OCI-LY1 (cell line): ENCODE measurements around the gene GATC.

Source experiments
- H2AFZ ChIP-seq: fragments of 200-600 bp; sonication (generic), shearing (Covaris generic); 2 replicates; pipeline ENCODE4 v1.6.0; 2014; ENCODE audit warnings: antibody characterized with exemption, mild to moderate bottlenecking, low read length
- H3F3A ChIP-seq: fragments of 200-600 bp; sonication (generic), shearing (Covaris generic); 2 replicates; pipeline ENCODE4 v1.6.0; 2014; ENCODE audit warnings: mild to moderate bottlenecking, antibody characterized with exemption, low read length, moderate library complexity; ENCODE audit not compliant: insufficient read depth
- H3K27ac ChIP-seq: fragments of 200-600 bp; sonication (generic); 2 replicates; pipeline ENCODE4 v1.5.1; 2014; ENCODE audit warnings: low read length, mixed run types, mild to moderate bottlenecking, low read depth; ENCODE audit not compliant: poor library complexity, severe bottlenecking
- H3K27me3 ChIP-seq: fragments of 200-600 bp; sonication (generic); 2 replicates; pipeline ENCODE4 v1.6.0; 2014; ENCODE audit warnings: antibody characterized with exemption, mild to moderate bottlenecking, low read length, moderate library complexity; ENCODE audit not compliant: insufficient read depth
- H3K36me3 ChIP-seq: fragments of 200-600 bp; sonication (generic); 2 replicates; pipeline ENCODE4 v1.6.1; 2014; ENCODE audit warnings: mild to moderate bottlenecking, antibody characterized with exemption, low read length, moderate library complexity, mixed read lengths; ENCODE audit not compliant: insufficient read depth
- H3K4me1 ChIP-seq: fragments of 200-600 bp; sonication (generic); 2 replicates; pipeline ENCODE4 v1.5.1; 2014; ENCODE audit warnings: mild to moderate bottlenecking, low read length, moderate library complexity; ENCODE audit not compliant: insufficient read depth, severe bottlenecking
- H3K4me2 ChIP-seq: fragments of 200-600 bp; sonication (generic), shearing (Covaris generic); 2 replicates; pipeline ENCODE4 v1.6.1; 2014; ENCODE audit warnings: low read length
- H3K4me3 ChIP-seq: fragments of 200-600 bp; sonication (generic); 2 replicates; pipeline ENCODE4 v1.5.1; 2014; ENCODE audit warnings: low read length, low read depth, mild to moderate bottlenecking, mixed read lengths; ENCODE audit not compliant: poor library complexity, severe bottlenecking
- H3K79me2 ChIP-seq: fragments of 200-600 bp; shearing (Covaris generic); 2 replicates; pipeline ENCODE4 v1.6.1; 2016; ENCODE audit warnings: mixed run types, low read length, mixed read lengths; ENCODE audit not compliant: insufficient read depth
- H3K9ac ChIP-seq: fragments of 200-600 bp; sonication (generic), shearing (Covaris generic); 2 replicates; pipeline ENCODE4 v1.6.1; 2014; ENCODE audit warnings: mild to moderate bottlenecking, low read length, mixed read lengths
- H3K9me2 ChIP-seq: fragments of 200-600 bp; sonication (generic), shearing (Covaris generic); 2 replicates; pipeline ENCODE4 v1.6.1; 2014; ENCODE audit warnings: low read depth, mild to moderate bottlenecking, low read length, mixed read lengths
- H3K9me3 ChIP-seq: fragments of 200-600 bp; shearing (Covaris generic); 2 replicates; pipeline ENCODE4 v1.6.1; 2014; ENCODE audit warnings: low read length, mixed read lengths
- H4K20me1 ChIP-seq: fragments of 200-600 bp; sonication (generic), shearing (Covaris generic); 2 replicates; pipeline ENCODE4 v1.6.0; 2016; ENCODE audit warnings: mild to moderate bottlenecking, low read length; ENCODE audit not compliant: insufficient read depth
- EZH2 ChIP-seq: fragments of 200-600 bp; sonication (generic), shearing (Covaris generic); IDR thresholded peaks from 2 replicates; pipeline ENCODE4 v1.8.0; 2017; ENCODE audit warnings: borderline replicate concordance, mixed run types, mild to moderate bottlenecking, antibody characterized with exemption, low read length, moderate library complexity, mixed read lengths
- TF ChIP-seq, protein P1 (sequence below): fragments of 200-600 bp; sonication (generic), shearing (Covaris generic); IDR thresholded peaks from 2 replicates; pipeline ENCODE4 v1.5.1; 2017; ENCODE audit warnings: mild to moderate bottlenecking, antibody characterized with exemption, low read length, moderate library complexity, mixed read lengths

Gene GATC, protein sequence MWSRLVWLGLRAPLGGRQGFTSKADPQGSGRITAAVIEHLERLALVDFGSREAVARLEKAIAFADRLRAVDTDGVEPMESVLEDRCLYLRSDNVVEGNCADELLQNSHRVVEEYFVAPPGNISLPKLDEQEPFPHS

DNA sequence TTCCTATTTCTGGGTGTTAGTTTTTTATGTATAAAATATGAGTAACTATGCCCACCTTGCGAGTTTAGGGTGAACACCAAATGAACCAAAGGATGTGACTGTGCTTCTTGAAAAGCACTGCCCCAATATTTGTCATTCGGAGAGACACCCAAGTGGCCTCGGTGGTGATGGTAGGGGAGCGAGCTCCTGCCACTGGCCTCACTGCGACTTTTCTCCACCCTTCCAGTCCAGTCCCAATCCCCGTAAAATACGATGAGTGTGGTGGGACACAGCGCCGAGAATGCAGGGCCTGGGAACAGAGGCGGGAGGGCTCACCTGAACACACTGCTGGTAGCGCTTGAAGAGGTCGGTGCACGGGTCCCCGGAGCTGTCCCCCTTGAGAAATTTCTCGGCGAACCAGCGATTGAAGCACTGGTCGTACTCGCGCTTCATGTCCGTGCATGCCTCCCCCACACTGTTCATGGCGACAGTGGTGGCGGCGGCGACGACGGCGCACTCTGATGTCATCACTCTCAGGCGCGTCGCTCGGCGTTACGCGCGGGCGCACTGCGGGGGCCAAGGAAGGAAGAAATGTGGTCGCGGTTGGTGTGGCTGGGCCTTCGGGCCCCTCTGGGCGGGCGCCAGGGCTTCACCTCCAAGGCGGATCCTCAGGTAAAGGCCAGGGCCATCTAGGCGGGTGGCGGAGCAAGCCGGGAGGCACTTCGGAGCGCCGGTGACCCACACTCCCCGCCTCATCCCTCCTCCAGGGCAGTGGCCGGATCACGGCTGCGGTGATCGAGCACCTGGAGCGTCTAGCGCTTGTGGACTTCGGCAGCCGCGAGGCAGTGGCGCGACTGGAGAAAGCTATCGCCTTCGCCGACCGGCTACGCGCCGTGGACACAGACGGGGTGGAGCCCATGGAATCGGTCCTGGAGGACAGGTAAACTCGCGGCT, at the start of gene GATC, which contains the start of gene TRIAP1:
GATC (plus strand) TSS at position 534 of the 933 bp plus-strand sequence; CDS start at position 571, 37 bp downstream.
TRIAP1 (minus strand) TSS at position 474 of the 933 bp plus-strand sequence; CDS start at position 462, 12 bp downstream.
- no peak within 1 kb of the TSS for H2AFZ ChIP-seq
- no peaks in the 10 kb centered on the region for H3K27me3 ChIP-seq
- H3K9me3 ChIP-seq = no peaks in the 10 kb centered on the region
- peaks cover 46% of the 10 kb centered on the region for H3K36me3 ChIP-seq
- H4K20me1 ChIP-seq = no peaks in the 10 kb centered on the region
- H3K9ac ChIP-seq = peak within 1 kb of the TSS; percentile 99
- H3K79me2 ChIP-seq = peaks cover 29% of the 10 kb centered on the region
- H3K27ac ChIP-seq = peak within 1 kb of the TSS; percentile 71
- TF ChIP-seq EZH2 = no peak
- TF ChIP-seq, protein P1, sequence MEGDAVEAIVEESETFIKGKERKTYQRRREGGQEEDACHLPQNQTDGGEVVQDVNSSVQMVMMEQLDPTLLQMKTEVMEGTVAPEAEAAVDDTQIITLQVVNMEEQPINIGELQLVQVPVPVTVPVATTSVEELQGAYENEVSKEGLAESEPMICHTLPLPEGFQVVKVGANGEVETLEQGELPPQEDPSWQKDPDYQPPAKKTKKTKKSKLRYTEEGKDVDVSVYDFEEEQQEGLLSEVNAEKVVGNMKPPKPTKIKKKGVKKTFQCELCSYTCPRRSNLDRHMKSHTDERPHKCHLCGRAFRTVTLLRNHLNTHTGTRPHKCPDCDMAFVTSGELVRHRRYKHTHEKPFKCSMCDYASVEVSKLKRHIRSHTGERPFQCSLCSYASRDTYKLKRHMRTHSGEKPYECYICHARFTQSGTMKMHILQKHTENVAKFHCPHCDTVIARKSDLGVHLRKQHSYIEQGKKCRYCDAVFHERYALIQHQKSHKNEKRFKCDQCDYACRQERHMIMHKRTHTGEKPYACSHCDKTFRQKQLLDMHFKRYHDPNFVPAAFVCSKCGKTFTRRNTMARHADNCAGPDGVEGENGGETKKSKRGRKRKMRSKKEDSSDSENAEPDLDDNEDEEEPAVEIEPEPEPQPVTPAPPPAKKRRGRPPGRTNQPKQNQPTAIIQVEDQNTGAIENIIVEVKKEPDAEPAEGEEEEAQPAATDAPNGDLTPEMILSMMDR = no peak
- peak within 1 kb of the TSS; percentile 67 for H3K4me2 ChIP-seq
- peak within 1 kb of the TSS; percentile 99 for H3K4me3 ChIP-seq
- H3F3A ChIP-seq = no peaks in the 10 kb centered on the region; the same call in 1 of the 2 replicates
- peaks cover 31% of the 10 kb centered on the region for H3K4me1 ChIP-seq
- no peaks in the 10 kb centered on the region for H3K9me2 ChIP-seq

DNA sequence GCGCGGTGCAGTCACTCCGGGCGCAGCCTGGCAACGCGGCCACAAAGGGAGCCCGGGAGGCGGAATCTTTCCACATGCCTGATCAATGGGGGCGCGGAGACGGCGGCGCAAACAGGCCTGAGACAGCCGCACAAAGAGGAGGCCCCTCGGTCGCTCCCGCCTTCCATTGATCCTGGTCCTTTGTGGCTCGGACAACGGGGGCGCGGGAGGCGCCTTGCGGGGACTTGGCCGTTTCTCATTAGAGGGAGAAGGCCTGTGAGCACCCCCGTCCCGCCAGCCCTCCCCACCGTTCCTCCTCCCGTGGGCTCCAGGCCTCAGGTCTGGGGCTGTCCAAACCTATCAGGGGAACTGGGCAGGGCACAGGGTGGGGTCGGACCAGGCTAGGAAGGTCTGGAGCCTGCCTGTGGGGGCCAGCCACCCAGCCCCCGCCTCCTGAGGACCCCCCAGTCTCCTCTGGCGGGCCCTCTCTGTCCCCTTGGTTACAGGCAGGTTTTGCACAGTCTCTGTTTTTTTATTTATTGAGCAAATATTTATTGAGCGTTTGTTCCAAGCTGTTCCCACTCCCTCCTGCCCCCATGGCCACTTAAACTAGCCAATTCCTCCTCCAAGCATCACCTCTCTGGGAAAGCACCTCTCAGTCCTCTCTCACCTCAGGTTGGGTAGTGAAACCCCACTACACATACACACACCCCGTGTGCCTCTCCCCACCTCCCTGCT, 48.3 kb upstream of the GATC start:
- no peaks in the 10 kb centered on the region for H3K36me3 ChIP-seq
- H3F3A ChIP-seq = no peaks in the 10 kb centered on the region
- no peak overlapping the region for H3K27ac ChIP-seq
- H3K4me3 ChIP-seq = no peak overlapping the region
- H3K9me2 ChIP-seq = no peaks in the 10 kb centered on the region
- no peaks in the 10 kb centered on the region for H3K4me1 ChIP-seq
- H4K20me1 ChIP-seq = no peaks in the 10 kb centered on the region
- no peaks in the 10 kb centered on the region for H3K79me2 ChIP-seq
- H3K4me2 ChIP-seq = no peak overlapping the region
- no peak overlapping the region for H2AFZ ChIP-seq
- H3K27me3 ChIP-seq = no peaks in the 10 kb centered on the region
- no peak overlapping the region for H3K9ac ChIP-seq
- TF ChIP-seq, protein P1 = no peak
- no peak for TF ChIP-seq EZH2
- H3K9me3 ChIP-seq = no peaks in the 10 kb centered on the region

DNA sequence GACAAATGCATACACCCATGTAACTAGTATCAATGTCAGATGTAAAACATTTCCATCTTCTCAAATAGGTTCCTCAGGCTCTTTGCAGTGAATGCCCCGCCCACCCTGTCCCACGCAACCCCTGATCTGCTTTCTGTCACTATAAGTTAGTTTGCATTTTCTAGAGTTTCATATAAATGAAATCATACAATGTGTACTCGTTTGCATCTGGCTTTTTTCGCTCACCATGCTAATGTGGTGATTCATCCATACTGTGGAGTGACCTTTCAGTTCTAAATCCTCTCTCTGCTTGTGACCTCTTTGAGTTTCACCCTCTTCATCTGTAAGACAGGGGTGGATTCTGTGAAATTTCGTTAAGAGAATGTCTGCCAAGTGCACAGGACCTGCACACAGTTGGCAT, 46.7 kb upstream of the GATC start:
- Histone ChIP-seq H3K79me2 (no peaks in the 10 kb centered on the region), H3K36me3 (no peaks in the 10 kb centered on the region), H3K4me3 (no peak overlapping the region), H3K4me2 (no peak overlapping the region), H3F3A (no peaks in the 10 kb centered on the region), H3K27me3 (no peaks in the 10 kb centered on the region), H3K4me1 (no peaks in the 10 kb centered on the region), H4K20me1 (no peaks in the 10 kb centered on the region), H3K27ac (no peak overlapping the region), H3K9me2 (no peaks in the 10 kb centered on the region), H2AFZ (no peak overlapping the region), H3K9me3 (no peaks in the 10 kb centered on the region), H3K9ac (no peak overlapping the region)
- TF ChIP-seq EZH2 = no peak
- TF ChIP-seq, protein P1 = no peak
